Nucleus accumbens (tissue), 56 donors: ENCODE measurements around the gene GLB1L2.

ENCODE experiments used
- DNase-seq, 56 donors: peaks; one replicate each; lab custom pipeline; 2025; lab: John Stamatoyannopoulos, UW

The GLB1L2 gene

GRCh38 chr11:134364261-134364660 lies 32.5 kb downstream of the GLB1L2 start:
- DNase-seq = no peak

DNA sequence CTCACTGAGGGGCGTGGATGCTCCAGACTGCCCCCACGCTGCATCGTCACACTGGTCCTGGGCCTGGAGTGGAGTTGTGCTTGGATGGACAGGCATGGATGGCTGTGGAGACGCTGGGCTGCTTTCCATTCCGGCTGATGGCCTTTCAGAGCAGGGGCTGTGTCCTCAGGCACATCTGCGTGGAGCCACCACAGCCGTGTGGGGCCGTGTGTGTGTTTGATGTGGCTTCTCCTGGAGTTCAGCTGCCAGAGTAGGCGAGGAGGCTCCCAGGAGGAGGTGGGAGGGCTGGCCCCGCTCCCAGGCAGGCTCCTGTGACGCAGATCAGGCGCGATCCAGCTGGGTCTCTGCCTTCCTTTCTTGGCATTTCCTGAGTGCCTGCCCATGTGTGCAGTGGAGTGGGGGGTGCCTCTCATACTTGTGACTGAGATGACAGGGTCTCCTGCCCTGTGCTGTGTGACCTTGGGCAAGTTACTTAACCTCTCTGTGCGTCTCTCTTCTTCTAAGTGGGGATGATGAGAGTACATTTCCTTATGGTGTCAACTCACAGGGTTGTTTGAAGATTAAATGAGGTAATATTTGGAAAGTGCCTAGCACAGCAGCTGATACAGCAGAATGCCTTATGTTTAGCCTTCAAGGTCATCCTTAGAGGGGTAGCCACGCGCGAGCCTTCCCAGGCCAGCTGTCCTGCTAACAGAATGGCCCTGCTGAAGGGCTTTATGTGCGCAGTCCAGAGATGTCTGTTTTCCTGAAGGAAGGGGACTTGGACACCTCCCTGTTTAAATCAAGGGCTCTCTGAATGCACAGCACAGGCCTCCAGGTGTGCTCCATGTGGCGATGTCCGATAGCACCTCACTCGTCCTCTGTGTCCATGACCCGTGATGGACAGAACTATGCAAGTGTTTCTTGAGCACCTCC lies 33.5 kb downstream of the GLB1L2 start:
- no peak for DNase-seq

DNA sequence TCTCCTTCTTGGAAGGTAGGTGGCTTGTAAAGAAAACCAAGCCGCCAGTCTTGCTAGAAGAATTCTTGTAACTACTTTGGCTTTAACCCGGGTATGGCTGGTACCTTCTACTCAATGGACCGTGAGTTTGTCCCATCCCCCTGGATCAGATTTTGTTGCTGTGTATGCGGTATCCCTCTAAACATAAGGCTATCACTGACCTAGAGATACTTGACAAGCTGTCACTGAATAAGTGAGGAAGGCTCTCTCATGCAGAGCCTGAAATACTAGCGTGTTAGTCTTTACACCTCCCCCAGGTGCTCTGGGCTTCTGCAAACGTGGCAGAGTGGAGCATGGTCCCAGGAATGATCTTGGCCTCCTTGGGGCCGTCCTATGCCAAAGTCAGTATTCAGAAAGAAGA lies 34.5 kb downstream of the GLB1L2 start:
- DNase-seq = no peak

GRCh38 chr11:134367781-134368180 lies 36.0 kb downstream of the GLB1L2 start:
- no peak for DNase-seq

GRCh38 chr11:134369656-134370525 lies 38.1 kb downstream of the GLB1L2 start:
- DNase-seq = no peak

GRCh38 chr11:134370526-134371435 lies 39.0 kb downstream of the GLB1L2 start:
- DNase-seq = no peak

DNA sequence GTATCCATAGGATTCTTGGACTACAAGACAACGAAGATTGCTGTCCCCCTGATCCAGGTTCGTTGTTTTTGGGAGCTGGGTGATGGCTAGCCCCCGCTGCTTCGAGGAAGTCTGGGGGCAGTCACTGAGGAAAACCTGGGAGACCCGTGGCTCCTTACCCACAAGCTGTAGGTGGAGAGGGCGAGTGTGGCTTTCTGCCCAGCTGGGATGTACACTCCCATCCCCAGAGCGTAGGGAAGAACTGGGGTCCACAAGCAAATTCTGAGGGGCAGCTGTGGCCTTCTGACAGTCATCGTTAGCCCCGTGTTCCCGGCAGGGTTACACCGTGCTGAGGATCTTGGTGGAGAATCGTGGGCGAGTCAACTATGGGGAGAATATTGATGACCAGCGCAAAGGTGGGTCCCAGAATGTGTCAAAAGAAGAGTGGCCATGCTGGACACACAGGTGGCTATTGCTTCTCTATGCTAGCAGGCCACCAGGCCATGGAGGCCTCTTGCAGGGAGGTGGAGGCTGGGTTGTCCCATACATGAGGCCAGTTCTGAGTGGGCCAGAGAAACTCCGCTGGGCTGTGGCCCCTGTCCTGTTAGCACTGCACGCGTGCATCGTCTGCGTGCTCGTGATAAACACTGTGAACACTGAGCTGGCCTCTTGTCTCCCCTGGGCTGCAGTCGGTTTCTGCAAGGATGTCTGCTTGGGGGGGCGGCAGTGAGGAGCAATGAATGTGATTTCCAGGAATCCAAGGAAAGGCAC lies 39.8 kb downstream of the GLB1L2 start:
- no peak for DNase-seq

- peak in 1 of 56 donors; percentile 27 for DNase-seq
Observed at GRCh38 chr11:134372536-134372935, 40.7 kb downstream of the GLB1L2 start.

DNA sequence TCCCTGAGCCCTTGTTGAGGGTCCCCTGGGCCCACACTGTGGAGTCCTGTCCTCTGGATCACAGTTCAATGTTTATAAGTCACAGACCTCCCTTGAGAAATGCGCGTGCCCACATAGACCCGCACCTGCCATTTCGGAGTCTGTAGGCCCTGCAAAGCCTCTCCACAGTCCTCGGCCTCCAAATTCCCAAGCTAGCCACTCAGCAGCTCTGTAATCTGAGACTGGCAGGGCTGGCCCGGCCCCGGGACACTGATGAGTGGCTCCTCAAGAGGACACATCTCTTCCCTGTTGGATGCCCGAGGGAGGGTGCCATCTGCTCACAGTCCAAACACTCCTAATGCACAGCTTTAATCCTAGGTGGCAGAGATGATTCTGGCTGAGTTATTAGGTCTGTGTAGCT lies 41.2 kb downstream of the GLB1L2 start:
- DNase-seq = peak in 1 of 56 donors; percentile 23

DNA sequence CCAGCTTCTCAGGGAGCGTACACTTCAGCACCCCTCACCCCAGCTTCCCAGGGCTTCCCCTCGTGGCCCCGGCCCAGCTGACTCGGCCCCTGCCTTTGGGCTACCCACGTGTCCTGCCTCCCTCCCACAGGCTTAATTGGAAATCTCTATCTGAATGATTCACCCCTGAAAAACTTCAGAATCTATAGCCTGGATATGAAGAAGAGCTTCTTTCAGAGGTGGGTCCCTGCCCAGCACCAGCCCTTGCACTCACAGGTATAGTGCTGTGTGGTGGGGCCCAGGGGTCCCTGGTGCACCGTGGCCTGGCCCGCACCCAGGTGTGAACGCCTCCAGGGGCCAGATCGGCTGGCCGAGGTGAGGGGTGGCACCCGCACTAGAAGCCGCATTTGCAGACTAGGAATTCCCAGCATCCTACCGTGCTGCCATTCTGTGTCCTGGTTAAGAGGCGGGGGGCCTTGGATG lies 41.8 kb downstream of the GLB1L2 start:
- DNase-seq = no peak

GRCh38 chr11:134374171-134374570 lies 42.4 kb downstream of the GLB1L2 start:
- no peak for DNase-seq

DNA sequence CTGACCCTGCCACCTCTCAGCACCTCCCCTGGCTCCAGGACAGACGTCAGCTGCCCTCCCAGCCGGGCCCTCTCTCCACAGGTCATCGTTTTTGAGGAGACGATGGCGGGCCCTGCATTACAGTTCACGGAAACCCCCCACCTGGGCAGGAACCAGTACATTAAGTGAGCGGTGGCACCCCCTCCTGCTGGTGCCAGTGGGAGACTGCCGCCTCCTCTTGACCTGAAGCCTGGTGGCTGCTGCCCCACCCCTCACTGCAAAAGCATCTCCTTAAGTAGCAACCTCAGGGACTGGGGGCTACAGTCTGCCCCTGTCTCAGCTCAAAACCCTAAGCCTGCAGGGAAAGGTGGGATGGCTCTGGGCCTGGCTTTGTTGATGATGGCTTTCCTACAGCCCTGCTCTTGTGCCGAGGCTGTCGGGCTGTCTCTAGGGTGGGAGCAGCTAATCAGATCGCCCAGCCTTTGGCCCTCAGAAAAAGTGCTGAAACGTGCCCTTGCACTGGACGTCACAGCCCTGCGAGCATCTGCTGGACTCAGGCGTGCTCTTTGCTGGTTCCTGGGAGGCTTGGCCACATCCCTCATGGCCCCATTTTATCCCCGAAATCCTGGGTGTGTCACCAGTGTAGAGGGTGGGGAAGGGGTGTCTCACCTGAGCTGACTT lies 43.2 kb downstream of the GLB1L2 start:
- DNase-seq = no peak

DNA sequence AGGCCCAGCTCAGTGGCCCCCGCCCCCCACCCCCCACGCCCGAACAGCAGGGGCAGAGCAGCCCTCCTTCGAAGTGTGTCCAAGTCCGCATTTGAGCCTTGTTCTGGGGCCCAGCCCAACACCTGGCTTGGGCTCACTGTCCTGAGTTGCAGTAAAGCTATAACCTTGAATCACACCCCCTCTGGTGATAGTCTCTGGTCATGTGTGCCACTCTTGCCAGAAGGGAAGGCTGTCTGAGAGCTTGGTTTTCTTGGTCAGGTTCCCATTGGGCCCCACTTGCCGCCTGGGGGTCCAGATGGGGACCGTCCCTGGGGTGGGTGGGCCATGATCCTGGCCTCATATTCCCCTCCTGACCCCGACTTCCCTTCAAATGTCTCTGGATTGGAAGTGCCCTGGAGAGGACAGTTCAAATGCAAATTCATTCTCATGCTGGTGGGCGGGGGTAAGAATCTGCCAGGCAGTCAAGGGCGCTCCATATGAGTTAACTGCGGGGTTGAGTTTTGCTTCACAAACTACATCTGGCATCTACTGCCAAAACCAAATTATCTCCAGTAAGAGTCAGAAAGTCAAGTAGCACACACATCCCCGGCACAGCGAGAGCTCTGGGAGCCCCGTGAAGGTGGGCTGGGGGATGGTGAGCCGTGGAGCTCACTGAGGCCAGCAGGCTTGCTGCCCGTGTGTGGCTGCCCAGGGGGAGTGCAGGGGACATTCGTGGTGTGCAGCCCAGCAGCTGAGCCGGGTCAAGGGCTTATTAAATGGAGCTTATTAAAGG lies 44.5 kb downstream of the GLB1L2 start:
- DNase-seq = no peak

GRCh38 chr11:134377876-134378275 lies 46.1 kb downstream of the GLB1L2 start:
- no peak for DNase-seq

DNA sequence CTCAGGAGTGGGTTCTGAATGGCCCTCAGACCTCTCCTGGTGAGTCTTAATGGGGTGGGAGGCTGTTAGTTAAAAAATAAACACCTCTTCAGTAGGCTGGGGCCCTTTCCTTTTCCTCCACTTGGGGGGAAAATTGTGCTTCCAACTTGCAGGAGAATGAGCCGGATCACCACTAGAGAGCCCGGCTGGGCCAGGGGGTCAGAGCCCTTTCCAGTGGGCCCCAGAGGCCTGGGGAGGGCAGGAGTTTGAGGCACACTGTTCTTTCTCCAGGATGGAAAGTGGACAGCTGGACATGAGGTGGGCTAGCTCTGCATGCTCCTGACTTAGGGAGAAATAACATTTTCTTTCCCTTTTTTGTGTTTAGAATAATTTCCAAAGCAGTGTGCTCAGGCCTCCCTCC lies 47.5 kb downstream of the GLB1L2 start:
- DNase-seq = no peak

DNA sequence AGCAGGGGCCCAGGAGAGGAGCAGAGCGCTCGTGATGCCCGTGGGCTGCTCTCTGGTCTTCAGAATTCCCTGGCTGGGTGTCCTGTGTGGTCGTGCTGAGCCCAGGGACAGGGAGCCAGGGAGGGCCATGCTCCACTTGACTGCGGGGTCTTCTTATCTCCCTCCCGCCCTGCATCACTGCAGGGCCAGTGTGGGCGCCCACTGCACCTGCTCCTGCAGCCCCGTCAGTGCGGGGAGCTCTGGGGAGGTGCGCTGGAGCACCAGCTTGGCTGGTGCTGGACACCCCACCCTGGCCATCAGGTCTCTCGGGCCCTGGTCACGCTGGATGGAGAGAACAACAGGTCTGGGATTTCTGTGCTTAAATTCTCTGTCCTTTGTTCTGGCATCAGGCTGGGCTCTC lies 48.4 kb downstream of the GLB1L2 start:
- DNase-seq = no peak

DNA sequence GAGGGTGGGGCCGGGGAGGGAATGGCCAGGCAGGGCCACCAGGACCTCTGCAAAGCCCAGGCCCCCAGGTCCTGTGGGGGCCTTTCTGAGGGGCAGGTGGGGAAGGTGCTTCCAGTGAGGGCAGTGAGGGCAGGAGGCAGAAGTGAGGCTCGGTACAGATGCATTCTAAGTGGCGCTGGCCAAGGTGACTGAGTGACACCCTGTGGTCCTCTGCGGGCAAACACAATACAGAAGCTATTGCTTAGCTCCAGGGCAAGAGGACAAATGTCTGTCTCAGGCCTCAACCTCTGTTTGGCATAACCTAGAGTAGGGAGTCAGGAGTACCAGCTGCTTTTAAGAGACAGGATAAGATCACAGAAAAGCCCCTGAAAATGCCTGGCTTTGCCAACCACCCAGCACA lies 49.0 kb downstream of the GLB1L2 start:
- DNase-seq = no peak

GRCh38 chr11:134382257-134382656 lies 50.5 kb downstream of the GLB1L2 start:
- DNase-seq = no peak
